ENCODE data around the gene TEPSIN.

TEPSIN gene

DNA sequence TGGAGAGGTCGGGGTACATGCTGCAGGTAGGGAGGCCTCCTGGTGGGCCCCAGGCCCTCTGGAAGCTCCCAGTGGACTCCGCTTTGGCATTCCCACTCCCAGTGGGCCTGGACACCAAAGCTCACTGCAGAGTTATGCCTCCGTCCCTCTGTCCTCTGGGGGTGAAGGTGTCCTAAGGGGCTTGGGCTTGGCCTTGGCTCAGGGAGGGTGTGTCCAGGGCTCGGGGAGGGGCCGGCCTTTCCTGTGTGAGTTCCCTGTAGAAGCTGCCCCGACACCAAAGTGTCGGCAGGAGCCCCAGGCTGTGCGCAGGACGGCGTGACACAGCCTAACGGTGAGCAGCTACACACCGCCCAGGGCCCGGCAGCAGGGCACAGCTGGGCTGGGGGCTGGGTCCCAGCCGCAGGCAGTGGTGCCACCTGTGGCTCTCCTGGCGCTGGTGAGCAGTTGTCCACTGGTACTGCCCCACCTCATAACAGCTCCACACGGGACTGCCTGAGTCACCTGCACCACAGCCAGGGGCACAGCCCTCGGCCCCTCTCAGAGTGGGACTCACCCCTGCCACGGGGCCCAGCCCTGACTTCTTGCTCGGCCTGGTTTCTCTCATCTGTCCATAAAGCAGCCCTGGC, 6.1 kb downstream of the TEPSIN start:
- TF ChIP-seq, protein P1, sequence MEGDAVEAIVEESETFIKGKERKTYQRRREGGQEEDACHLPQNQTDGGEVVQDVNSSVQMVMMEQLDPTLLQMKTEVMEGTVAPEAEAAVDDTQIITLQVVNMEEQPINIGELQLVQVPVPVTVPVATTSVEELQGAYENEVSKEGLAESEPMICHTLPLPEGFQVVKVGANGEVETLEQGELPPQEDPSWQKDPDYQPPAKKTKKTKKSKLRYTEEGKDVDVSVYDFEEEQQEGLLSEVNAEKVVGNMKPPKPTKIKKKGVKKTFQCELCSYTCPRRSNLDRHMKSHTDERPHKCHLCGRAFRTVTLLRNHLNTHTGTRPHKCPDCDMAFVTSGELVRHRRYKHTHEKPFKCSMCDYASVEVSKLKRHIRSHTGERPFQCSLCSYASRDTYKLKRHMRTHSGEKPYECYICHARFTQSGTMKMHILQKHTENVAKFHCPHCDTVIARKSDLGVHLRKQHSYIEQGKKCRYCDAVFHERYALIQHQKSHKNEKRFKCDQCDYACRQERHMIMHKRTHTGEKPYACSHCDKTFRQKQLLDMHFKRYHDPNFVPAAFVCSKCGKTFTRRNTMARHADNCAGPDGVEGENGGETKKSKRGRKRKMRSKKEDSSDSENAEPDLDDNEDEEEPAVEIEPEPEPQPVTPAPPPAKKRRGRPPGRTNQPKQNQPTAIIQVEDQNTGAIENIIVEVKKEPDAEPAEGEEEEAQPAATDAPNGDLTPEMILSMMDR (IDR thresholded peaks at IDR 0.05; ENCODE audit: low read depth, low read length, missing control alignments), result no peak
- no peak for DNase-seq (ENCODE audit: low read depth)
- H3K4me3 ChIP-seq (ENCODE audit: low read depth, low read length), result no peak overlapping the region

DNA sequence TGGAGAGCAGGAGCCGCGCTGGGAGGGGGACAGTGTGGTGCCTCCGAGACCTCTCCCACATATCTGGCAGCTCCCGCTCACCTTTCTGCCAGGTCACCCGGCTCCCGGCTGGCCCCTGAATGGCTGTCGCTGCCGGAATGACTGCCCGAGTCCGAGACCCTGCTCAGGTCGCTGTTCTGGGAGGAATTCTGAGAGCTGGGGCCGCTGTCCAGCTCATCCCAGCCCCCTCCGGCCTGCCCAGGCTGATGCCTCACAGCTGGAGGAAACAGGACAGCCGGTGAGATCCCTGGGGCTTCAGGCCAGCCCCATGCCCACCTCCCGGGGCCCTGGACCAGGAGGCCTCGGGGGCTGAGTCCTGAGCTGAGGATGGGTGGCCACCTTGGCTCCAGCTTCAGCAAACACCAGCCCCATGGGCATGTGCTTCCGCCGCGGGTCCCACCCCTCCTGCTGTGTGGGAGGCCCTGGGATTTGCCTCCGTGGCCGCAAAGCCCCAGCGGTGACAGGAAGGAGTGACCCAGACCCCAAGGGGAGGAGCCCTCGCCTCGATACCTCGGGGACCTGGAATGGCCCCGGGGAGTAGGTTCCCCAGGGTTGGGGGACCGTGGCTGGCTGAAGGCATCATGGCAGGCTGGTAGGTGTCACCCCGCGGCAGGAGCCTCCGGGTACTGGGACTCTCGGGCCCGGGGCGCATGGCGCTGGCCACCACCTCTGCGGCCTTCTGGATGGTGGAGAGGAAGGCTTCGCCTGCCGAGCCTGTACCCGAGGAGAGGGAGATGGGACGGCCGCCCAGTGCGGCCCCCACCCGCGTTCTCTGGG, 6.9 kb downstream of the TEPSIN start:
- no peak for DNase-seq (ENCODE audit: low read depth)
- TF ChIP-seq, protein P1 (IDR thresholded peaks at IDR 0.05; ENCODE audit: low read depth, low read length, missing control alignments), result no peak
- no peak overlapping the region for H3K4me3 ChIP-seq (ENCODE audit: low read depth, low read length)

DNA sequence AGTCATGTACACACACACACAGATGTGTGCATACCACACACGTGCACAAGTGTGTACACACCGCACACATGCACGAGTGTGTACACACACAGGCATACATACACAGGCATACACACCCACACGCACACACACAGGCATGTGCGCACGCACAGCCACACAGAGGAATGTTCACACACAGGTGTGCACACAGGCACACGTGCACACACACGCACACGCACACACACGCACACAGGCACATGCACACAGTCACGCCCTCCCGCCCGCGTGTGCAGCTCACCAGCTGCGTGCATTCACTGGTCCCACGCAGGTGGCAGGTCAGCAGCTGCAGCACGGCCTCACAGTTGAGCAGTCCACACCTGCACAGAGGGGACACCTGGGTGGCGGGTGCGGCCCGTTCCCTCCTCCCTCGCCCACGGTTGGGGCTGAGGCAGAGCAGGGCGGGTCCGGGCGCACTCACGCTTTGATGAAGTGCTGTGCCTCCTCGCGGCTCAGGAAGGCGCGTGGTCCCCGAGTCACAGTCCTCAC, 7.7 kb downstream of the TEPSIN start:
- TF ChIP-seq, protein P1 (IDR thresholded peaks at IDR 0.05; ENCODE audit: low read depth, low read length, missing control alignments), result no peak
- no peak overlapping the region for H3K4me3 ChIP-seq (ENCODE audit: low read depth, low read length)
- DNase-seq (ENCODE audit: low read depth), result no peak

DNA sequence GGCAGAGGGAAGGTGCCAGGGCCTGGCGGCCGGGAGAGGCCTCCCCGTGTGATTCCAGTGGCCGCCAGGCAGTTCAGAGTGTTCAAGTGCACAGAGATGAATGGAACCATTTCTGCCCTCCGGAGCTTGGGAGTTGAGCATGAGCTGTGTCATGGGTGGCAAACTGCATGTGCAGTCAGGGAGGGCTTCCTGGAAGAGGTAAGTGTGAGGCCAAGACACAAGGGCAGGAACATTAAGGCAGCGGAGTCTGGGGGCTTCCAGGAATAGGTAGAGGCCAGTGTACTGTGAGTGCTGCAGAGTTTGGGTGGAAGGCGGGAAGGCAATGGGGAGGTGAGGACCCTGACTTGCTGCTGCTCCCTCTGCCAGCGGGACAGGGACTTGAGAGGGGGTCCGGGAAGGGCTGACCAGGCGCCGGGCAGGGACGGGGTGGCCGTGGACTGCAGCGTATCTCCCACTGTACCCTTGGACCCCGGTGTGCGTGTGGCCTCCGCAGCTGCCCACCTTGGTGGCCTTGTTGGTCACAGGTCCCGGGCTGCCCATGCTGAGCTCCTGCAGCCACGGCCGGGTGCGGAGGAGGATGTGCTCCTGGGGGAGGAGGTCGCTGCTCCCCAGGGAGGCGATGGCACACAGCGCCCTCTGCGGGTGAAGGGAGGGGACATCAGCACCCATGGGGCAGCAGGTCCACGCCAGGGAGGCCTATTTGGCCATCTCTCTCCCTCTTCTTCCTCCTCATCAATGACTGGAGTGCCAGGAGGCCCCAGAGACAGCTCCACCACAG, 8.6 kb downstream of the TEPSIN start:
- DNase-seq (ENCODE audit: low read depth), result no peak
- TF ChIP-seq, protein P1 (IDR thresholded peaks at IDR 0.05; ENCODE audit: low read depth, low read length, missing control alignments), result peak; percentile 74
- no peak overlapping the region for H3K4me3 ChIP-seq (ENCODE audit: low read depth, low read length)

DNA sequence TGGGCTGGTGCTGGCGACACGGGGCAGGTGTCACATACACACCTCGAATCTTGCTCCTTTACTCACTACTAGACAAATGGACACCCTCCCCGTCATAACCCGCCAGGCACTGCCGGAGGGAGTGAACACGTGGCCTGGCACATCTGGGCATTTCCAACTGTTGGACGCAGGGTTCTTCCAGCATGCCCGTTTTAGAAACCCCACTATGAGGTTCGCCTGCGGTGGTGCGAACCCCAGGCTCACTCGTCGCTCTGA, 9.3 kb downstream of the TEPSIN start:
- TF ChIP-seq, protein P1 (IDR thresholded peaks at IDR 0.05; ENCODE audit: low read depth, low read length, missing control alignments), result no peak

DNA sequence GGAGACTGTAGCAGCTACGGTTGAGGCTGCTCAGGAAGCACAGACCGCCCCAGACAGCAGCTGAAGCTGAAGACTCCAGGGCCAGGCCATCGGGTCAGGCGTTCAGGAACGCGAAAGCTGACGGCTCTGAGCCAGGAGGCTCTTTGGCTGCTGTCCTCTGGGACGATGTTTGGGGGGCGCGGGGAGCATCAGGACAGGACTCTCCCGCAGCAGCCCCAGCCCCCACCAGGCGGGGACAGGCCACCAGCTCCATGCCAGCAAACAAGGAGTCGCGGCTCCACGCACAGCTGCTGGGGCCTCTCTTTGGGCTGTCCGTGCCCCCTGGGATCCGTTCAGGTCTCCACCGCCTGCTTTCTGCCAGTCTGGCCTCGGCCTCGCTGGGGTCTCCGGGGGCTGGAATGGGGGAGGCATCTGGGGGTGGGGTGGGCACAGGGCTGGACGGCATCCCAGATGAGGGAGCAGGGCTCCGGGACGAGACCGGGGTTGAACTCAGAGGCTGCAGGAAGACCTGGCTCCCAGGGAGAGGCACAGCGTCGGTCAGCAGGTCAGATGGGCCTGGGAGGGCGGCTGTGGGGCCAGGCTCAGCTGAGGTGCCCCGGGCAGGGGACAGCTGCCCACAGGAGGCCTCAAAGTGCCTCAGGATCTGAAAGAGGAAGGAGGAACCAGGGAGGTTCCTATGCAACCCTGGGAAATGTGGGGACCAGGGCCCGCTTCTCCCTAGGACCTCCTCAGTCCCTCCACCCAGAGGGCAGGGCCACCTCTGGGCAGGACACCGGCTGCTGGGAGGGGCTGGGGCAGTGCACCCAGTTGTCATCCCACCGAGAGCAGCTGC, 9.8 kb downstream of the TEPSIN start:
- TF ChIP-seq, protein P1 (IDR thresholded peaks at IDR 0.05; ENCODE audit: low read depth, low read length, missing control alignments), result no peak
- H3K4me3 ChIP-seq (ENCODE audit: low read depth, low read length), result no peak overlapping the region

More for the DNA sequence above, 9.3 kb downstream of the TEPSIN start:
- DNase-seq (ENCODE audit: low read depth), result no peak
- H3K4me3 ChIP-seq (ENCODE audit: low read depth, low read length), result no peak overlapping the region

More for the DNA sequence above, 9.8 kb downstream of the TEPSIN start:
- DNase-seq (ENCODE audit: low read depth), result no peak

Data from GM12864 (cell line).